Activated CD4-positive, alpha-beta T cell treated with anti-CD3 and anti-CD28 coated beads, Interleukin-2, amount 50 U/mL, for 48 hours (primary cell): ENCODE data around the gene LDHAL6A.
A peak's percentile ranks its signal among the peaks of the same experiment; 100 is the strongest.

Experiments used
- DNase-seq, 2 experiments: peaks; one replicate each; pipeline ENCODE4 v3.0.0-alpha.2; 2020

LDHAL6A gene

DNA sequence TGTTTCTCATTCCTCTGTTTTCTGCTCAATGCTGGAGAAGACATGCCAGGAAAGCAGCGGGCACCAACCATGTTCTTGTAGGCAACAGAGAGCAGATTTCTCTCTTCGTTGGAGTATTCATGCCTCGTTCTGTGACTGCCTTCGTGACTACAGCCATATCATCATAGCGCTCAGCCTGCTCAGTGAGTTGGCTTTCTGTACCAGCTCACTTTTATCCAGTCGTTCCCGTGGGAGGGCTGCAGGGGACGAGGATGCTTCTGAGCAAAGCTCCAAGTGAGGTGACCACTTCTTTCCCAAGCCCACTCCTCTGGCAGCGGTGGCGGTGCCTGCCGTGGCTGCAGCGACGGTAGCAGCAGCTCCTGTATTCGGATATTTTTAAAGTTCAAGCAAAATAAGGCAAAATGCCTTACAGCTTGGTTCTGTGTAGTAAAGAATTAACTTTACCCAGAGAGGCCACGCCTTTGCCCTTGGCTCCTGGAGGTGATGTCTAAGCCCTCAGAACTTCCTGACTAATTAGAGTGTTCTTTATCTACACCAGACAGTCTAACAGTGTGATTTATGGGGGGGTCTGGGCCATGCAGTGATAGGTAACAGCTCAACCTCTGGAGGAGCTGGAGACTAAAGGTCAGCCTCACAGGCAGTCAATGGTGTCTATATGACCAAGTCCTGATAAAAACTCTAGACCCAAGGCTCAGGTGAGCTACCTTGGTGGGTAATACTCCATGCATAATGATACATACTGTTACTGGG, 35.3 kb downstream of the LDHAL6A start:
- DNase-seq, result no peak

DNA sequence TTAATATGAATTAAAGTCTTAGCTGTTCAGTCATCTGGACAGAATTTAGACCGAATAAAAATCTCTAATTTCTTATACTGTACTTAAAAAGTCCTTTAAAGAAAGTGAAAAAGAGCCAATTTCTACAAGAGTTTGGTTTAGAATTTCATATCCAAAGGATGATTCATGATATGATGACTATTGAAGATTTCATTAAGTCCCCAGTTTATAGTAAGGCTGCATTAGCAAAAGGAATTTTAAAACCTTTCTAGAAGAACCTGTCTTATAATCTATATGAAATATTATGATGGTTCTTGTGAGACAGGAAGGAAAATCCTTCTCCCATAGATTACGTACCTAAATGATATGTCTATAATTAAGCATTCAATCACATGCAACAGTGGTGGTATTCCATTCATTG, 36.3 kb downstream of the LDHAL6A start:
- DNase-seq, result no peak

- DNase-seq, result no peak
Observed at GRCh38 chr11:18492888-18493287, 37.2 kb downstream of the LDHAL6A start.

GRCh38 chr11:18493310-18493709, 37.7 kb downstream of the LDHAL6A start:
- no peak for DNase-seq

- DNase-seq, result no peak
Observed at GRCh38 chr11:18495271-18495670, 39.6 kb downstream of the LDHAL6A start.

DNA sequence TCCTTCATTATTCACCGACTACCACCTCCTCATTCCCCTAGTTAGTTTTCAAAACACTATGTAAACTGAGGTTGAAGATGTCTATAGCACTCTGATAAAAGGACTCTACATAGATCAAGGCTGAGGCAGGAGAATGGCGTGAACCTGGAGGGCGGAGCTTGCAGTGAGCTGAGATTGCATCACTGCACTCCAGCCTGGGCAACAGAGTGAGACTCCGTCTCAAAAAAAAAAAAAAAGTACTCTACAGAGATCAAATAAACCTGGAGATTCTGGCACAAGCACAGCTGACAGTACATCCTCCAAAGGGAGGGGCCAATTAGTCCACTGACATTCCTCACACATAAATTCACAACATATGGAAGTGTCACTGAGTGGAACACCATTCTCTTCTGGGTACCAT, 40.0 kb downstream of the LDHAL6A start:
- DNase-seq, result no peak

- DNase-seq, result no peak
Observed at GRCh38 chr11:18498039-18498438, 42.4 kb downstream of the LDHAL6A start.

DNA sequence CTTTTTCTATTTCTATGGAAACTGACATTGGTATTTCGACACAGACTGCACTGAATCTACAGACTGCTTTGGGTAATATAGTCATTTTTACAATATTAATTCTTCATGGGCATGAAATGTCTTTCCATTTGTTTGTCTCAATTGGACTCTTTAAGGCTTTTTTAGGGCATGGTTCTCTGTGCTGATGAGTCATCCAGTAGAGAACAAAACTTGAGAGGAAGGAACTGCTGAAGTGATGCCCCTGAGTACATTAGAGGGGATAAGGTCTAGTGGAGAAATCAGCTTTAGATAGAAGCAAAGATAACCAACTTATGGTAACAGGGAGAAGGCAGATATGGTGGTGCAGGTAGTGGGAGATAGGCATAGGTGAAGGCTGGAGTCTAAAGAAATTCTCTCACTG, 46.0 kb downstream of the LDHAL6A start:
- DNase-seq, result no peak

GRCh38 chr11:18502352-18502751, 46.7 kb downstream of the LDHAL6A start:
- no peak for DNase-seq

DNA sequence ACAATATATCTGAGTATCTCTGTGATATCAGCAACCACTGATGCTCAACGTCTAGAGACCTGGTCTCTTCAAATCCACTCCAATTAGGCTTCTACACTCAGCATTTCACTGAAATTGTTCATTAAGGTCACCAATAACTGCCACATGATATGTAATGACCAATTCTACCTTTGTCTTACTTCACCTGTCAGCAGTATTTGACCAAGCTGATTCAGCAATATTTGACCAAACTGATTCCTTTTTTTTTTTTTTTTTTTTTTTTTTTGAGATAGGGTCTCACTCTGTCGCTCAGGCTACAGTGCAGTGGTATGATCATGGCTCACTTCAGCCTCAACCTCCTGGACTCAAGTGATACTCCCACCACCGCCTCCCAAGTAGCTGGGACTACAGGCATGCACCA, 65.5 kb downstream of the LDHAL6A start:
- DNase-seq, result no peak

DNA sequence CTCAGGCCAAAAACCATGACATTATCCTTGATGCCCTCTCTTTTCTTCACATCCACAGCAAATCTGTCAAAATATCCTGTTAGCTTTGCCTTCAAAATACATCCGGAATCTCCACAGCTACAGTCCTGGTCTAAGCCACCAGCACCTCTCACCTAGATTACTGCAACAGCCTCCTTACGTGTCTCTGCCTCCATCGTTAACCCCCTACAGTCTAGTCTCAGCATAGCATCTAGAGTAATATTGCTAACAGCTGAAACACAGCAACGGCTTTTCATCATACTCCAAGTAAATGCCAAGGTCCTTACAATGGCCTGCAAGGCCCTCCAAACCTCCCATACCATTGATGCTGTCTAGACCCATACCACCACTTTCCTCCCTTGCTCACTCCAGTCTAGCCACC, 66.7 kb downstream of the LDHAL6A start:
- DNase-seq, result no peak

DNA sequence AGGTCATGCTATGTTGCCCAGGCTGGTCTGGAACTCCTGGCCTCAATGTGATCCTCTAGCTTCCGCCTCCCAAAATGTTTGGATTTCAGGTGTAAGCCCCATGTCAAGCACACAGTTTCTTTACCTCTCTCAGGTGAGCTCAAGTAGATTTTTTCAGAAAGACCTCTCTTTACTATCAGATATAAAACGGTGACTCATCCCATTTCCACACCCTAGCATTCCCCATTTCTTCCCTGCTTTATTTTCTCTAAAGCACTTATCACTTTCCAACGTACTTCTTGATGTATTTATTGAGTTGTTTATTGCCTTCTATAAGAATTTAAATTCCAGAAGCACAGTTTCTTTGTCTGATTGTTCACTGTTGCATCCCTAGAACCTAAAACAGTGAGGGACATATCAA, 67.4 kb downstream of the LDHAL6A start:
- no peak for DNase-seq

GRCh38 chr11:18524248-18524647, 68.6 kb downstream of the LDHAL6A start:
- DNase-seq, result no peak

DNA sequence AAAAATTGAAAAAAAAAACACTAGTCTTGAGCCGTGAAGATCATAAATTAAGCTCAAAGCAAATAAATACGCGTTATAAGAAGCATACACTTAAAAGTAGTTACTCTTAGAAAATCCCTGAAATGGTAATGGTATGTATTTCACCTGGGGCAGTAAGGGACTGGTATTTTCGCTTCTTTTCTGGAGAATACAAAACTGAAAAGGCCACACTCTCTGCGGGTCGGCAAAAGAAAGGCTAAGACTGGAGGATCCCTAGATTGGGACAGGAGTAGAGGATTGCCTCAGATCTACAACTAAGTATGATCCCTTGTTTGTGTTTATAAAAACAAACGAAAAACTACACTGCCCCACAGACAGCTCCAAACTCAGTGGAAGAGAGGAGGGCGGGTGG, 70.5 kb downstream of the LDHAL6A start:
- no peak for DNase-seq

DNA sequence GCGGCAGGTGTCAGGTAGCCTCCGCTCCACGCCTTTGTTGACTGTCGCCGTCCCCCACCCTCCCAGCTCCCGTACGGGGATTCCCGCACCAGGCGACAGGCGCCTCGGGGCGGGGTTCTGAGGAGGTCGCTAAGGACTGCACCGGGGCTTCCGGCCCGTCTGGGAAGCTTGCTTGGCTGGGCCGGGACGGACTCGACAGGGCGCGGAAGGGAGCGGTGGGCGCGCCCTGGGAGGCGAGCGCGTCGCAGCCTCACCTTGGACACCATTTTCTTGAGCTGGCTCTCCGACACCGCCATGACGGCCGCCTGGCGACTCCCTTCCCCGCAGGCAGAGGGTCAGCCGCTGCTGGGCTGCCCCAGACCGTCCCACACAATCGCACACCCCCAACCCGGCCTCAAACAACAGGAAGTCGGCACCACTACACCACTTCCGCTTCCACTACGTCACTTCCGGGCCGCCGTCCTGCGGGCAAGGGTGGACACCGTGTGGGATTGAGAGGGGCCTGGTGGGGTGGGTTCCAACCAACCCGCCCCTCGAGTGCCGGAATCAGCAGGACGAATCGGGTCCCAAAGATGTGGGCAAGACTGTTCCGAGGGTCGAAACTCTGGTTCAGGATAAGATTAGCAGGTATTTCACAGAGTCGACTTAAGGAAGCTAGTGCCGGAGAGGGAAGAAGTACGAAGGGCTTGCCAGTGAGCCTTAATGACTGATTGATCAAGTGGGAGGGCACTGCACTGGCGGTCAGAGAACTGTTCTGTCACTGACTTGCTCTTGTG, 71.1 kb downstream of the LDHAL6A start, which contains the start of gene TSG101:
Gene TSG101 (minus strand): TSS at position 422 of the 776 bp plus-strand sequence. CDS start 126 bp downstream, at position 296.
- peak; percentile 94 to 95 for DNase-seq

GRCh38 chr11:18527512-18527911, 71.9 kb downstream of the LDHAL6A start:
- no peak for DNase-seq
